Astrocyte of the hippocampus (primary cell): ENCODE data around the gene AUTS2.

Experiments used
- DNase-seq: peaks from one replicate; pipeline ENCODE4 v3.0.0; 2011; ENCODE audit warnings: low read depth, low spot score

Gene AUTS2

GRCh38 chr7:70457482-70457881 is 859.2 kb downstream of the AUTS2 start:
- peak; percentile 69 for DNase-seq

- DNase-seq, result peak; percentile 57
Measured at GRCh38 chr7:70457883-70458680, 859.8 kb downstream of the AUTS2 start.

- DNase-seq, result peak; percentile 31
Measured at GRCh38 chr7:70458745-70459144, 860.5 kb downstream of the AUTS2 start.

GRCh38 chr7:70459546-70459945 is 861.3 kb downstream of the AUTS2 start:
- DNase-seq, result no peak

GRCh38 chr7:70460071-70460470 is 861.8 kb downstream of the AUTS2 start:
- DNase-seq, result no peak

- no peak for DNase-seq
Measured at GRCh38 chr7:70460562-70460961, 862.3 kb downstream of the AUTS2 start.

GRCh38 chr7:70463352-70463938 is 865.2 kb downstream of the AUTS2 start:
- DNase-seq, result peak; percentile 11

- DNase-seq, result no peak
Measured at GRCh38 chr7:70466725-70467364, 868.6 kb downstream of the AUTS2 start.

GRCh38 chr7:70470746-70471145 is 872.5 kb downstream of the AUTS2 start:
- DNase-seq, result no peak

GRCh38 chr7:70472601-70473237 is 874.4 kb downstream of the AUTS2 start:
- DNase-seq, result no peak

GRCh38 chr7:70474639-70475234 is 876.5 kb downstream of the AUTS2 start:
- DNase-seq, result no peak

GRCh38 chr7:70477036-70478010 is 879.0 kb downstream of the AUTS2 start:
- DNase-seq, result peak; percentile 86

- DNase-seq, result no peak
Measured at GRCh38 chr7:70479153-70480021, 881.1 kb downstream of the AUTS2 start.

GRCh38 chr7:70480927-70481569 is 882.8 kb downstream of the AUTS2 start:
- DNase-seq, result peak; percentile 80

- DNase-seq, result no peak
Measured at GRCh38 chr7:70481570-70482123, 883.4 kb downstream of the AUTS2 start.

GRCh38 chr7:70484255-70484654 is 886.0 kb downstream of the AUTS2 start:
- peak; percentile 23 for DNase-seq

- no peak for DNase-seq
Measured at GRCh38 chr7:70486977-70487376, 888.7 kb downstream of the AUTS2 start.

GRCh38 chr7:70487428-70487827 is 889.2 kb downstream of the AUTS2 start:
- DNase-seq, result no peak

GRCh38 chr7:70487886-70488285 is 889.6 kb downstream of the AUTS2 start:
- DNase-seq, result no peak
